GM19099 (cell line): ENCODE measurements around the gene HHAT.

Experiments
- POLR2A ChIP-seq: IDR thresholded peaks from 3 replicates; pipeline ENCODE4 v1.6.1; 2011; ENCODE audit warnings: low read depth; ENCODE audit not compliant: insufficient read length; ENCODE audit errors: extremely low read depth

HHAT gene

GRCh38 chr1:210418863-210419650, 90.4 kb downstream of the HHAT start:
- TF ChIP-seq POLR2A, result no peak

- TF ChIP-seq POLR2A, result no peak
These were observed 100.0 kb downstream of the HHAT start for GRCh38 chr1:210428696-210429095.

DNA sequence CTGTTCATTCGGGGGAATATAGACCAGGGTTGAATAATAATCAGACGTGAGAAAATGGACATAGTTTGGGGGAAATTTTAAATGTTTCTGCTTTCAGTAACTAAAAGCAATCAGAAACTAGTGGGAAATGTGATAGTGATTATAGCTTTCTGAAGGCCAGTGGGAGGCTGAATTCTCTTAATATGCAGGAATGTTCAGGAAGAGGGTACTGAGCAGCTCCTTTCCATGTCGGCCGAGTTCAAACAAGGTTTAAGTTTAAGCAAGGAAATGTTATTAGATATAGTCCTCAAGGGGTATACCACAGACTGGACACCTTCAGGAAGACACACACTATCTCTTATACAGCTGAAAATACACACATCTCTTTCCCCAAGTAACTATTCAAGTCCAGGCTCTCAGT, 105.5 kb downstream of the HHAT start:
- TF ChIP-seq POLR2A, result no peak

- no peak for TF ChIP-seq POLR2A
These were observed 108.4 kb downstream of the HHAT start for GRCh38 chr1:210437111-210437510.

DNA sequence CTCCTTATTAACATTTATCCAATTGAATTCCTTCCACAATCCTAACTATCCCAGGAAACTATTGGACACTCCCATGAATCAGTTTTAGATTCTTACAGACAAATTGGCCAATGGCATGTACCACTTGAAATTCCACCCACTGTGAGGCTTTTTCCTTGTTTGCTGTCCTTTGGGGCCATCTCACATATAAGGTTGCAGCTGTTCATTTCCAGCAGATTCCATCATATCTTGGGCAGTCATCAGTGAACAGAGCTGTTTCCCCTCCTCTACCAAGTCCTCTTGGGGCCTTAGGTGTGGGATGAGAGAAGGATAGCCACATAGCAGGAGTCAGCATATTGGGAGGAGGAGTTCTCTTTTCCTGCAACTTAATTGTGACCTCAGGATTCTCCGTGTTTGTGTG, 109.1 kb downstream of the HHAT start:
- no peak for TF ChIP-seq POLR2A

DNA sequence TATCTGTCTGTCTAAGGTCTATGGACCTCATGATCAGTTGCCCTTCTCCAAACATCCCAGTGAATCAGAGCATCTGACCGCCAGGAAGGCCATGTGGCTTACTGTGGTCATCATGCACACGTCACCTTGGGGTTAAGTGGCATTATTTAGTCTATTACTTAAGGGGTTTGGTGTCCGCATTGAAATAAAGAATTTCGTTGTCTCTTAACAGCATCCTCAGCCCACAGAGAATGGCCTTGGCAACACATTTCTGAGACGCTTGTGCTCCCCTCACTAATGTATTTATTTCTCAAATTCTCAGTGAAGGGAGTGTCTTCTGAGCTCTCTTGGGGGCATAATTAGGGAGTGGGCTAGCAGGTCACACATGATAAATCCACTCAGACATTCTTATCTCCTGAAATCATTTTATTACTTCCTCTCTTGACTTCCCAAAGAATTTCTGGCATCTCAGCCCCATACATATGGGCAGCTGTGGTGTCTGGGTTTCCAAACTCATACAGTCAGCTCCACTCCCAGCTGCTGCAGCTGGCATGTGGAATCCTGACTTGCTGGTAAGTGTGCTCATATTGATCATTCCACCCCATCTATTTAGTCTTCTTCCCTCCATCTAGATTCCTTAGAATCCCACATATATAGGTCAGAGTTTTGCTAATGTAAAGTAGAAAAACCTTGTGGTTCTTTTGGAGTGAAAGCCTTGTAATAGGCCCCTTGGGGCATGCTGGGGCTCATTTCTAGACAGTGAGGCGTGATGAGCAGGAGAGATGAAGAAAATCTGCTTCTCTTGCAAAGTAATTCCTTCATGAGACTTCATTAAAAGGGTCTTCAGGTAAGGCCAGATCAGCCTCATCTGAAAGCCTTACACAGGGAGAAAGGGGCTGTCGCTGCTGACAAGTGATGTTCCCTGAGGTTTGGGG, 110.5 kb downstream of the HHAT start:
- no peak for TF ChIP-seq POLR2A

DNA sequence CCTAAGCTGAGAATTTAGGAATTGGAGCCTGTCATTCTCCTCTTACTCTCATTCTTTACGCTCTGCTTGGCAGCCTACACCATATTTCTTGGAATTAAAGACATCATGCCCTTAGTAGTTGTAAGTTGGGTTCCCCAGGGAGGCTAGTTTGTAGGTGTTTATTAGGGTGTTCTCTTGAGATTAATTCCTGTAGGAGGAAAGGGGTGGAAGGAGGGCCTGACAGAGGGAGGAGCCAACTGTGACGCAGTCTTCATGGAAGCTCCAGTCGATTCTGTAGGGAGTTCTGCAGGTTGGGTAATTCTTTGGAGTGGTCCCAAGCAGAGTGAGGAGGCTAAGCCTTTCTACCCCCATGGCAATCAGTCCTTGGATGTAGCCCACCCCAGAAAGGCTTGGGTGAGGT, 111.4 kb downstream of the HHAT start:
- TF ChIP-seq POLR2A, result no peak

- no peak for TF ChIP-seq POLR2A
These were observed 112.3 kb downstream of the HHAT start for GRCh38 chr1:210441028-210441427.

DNA sequence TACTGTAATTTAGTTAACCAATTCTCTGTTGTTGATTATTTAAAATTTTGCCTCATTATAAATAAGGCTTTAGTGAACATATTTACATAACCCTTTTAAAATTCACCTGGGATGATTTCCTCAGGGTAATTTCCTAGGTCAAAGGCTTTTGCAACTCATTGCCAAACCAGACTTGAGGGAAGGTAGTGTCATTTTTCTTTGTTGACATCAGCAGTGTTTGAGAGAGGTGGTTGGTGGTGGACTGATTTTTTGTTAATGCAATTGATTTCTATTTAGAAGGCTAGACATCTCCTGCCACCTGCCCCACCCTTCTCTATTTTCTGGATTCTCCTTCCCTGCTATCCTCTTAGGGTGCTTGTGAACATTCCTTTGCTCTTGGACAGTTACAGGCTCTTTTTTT, 116.8 kb downstream of the HHAT start:
- TF ChIP-seq POLR2A, result no peak

DNA sequence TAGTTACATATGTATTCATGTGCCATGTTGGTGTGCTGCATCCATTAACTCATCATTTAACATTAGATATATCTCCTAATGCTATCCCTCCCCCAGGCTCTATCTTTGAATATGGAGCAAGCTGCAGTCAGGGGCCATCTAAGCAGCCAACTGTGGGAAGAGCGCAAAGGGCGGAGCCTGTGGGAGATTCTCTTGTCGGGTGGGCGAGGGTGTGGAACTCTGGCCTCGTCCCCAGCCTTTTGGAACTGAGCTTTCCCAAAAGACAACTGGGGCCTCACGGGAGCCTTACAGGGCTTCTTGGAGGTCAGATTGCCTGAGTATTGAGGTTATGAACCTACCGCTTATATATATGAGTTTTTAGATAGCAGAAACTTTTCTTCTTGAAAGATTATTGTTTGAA, 117.2 kb downstream of the HHAT start:
- no peak for TF ChIP-seq POLR2A

- no peak for TF ChIP-seq POLR2A
These were observed 117.8 kb downstream of the HHAT start for GRCh38 chr1:210446479-210446878.

DNA sequence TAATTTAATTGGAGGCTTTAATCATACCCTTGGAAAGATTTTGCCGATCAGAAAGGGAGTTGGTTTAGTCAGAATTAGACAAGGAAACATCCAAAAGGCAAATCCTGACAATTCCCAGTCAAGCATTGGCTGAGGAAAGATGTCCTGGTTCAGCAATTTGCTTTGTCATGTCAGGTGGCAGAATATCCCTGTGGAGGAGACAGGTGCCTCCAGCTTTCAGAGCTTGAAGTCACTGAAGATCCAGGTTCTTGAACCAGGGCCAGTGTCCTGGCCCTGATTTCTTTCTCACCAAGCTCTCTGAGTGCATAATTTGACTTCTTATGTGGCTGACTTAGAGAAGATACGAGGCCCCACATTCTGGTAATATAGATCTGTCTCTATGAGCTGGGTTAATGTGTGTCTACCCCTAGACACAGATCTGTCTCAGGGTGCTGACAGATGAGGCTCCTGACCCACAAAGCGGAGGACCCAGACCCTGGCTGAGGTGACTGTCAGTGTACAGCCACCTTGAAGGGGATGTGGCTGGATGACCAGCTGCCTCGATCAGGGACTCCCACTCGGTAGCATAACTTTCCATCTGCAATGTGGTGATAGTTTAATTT, 118.9 kb downstream of the HHAT start:
- TF ChIP-seq POLR2A, result no peak

- no peak for TF ChIP-seq POLR2A
These were observed 119.7 kb downstream of the HHAT start for GRCh38 chr1:210448297-210448892.

DNA sequence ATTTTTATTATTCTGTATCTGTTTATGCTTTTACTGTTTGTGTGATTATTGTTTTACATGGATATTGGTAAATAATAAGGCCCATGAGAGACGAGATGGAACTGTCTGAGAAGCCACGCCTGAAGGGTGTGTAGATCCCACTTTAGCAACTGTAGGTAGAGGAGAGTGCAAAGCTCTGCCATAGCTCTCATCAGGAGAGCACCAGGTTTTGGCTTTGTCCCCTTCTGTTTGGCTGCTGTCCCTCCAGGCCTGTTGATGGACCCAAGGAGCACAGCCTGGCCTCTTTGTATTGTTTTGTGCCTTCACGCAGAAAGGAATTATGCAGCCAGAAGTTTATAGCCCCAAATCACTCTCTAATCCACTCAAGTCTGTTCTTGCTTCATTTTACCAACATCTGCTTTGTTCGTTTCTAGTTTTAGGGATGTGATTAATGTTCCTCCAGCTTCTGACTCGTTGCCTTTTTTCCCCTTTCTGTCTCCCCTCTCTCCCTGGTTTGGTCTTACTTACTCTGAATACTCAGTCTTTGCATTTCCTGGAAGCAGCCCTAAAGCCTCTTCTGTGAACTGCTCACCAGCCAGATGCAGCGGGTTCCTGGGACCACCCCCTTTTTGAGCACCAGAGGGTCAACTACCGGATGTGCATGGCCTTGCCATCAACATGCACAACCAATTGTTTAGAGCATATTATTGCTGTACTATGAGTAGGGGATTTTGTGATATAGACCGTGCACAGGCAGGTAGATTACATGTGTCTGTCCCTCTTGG, 127.3 kb downstream of the HHAT start:
- TF ChIP-seq POLR2A, result no peak
